Brain microvascular endothelial cell (primary cell): ENCODE data around the gene SLC27A5.
A peak's percentile ranks its signal among the peaks of the same experiment; 100 is the strongest.

Experiments used
- DNase-seq: peaks from one replicate; pipeline ENCODE4 v3.0.0-alpha.2; 2020
- H3K27ac ChIP-seq: fragments of 250-450 bp; sonication (Bioruptor Pico); 2 replicates; pipeline ENCODE4 v1.5.1; 2020; ENCODE audit warnings: mild to moderate bottlenecking, moderate library complexity
- H3K27me3 ChIP-seq: fragments of 250-450 bp; sonication (Bioruptor Pico); replicated peaks from 2 replicates; pipeline ENCODE4 v1.5.1; 2020; ENCODE audit warnings: mild to moderate bottlenecking
- H3K36me3 ChIP-seq: fragments of 250-450 bp; sonication (Bioruptor Pico); replicated peaks from 2 replicates; pipeline ENCODE4 v1.5.1; 2020; ENCODE audit warnings: mild to moderate bottlenecking
- H3K4me3 ChIP-seq: 2 replicates; pipeline ENCODE4 v1.5.1; 2011; ENCODE audit warnings: low read depth, mild to moderate bottlenecking, control low read depth, low read length, moderate library complexity
- CTCF ChIP-seq: IDR thresholded peaks from 2 replicates; pipeline ENCODE4 v1.5.1; 2011; ENCODE audit warnings: low read depth, mild to moderate bottlenecking, moderate library complexity, low read length, control low read depth, inconsistent platforms; ENCODE audit errors: missing control alignments
- in situ Hi-C: cut with HindIII; loops from 2 replicates; pipeline ENCODE4 v1.10.0; 2017; ENCODE audit warnings: low sequenced_read_pairs, low pct_ligation_motif_present

SLC27A5 gene

GRCh38 chr19:58518256-58519086, 6.7 kb upstream of the SLC27A5 start:
- peak overlapping the region; percentile 88 for H3K4me3 ChIP-seq
- H3K27ac ChIP-seq = peak overlapping the region; percentile 89
- TF ChIP-seq CTCF = no peak
- no peak for DNase-seq
- in situ Hi-C loops = no loop called here
- no peaks in the 10 kb centered on the region for H3K27me3 ChIP-seq
- peaks cover 15% of the 10 kb centered on the region for H3K36me3 ChIP-seq

GRCh38 chr19:58516964-58517833, 5.4 kb upstream of the SLC27A5 start:
- TF ChIP-seq CTCF = no peak
- Histone ChIP-seq H3K27me3 (no peaks in the 10 kb centered on the region), H3K27ac (no peak overlapping the region), H3K36me3 (peaks cover 15% of the 10 kb centered on the region), H3K4me3 (no peak overlapping the region)
- in situ Hi-C loops = no loop called here
- no peak for DNase-seq

GRCh38 chr19:58516246-58516836, 4.5 kb upstream of the SLC27A5 start:
- Histone ChIP-seq H3K36me3 (peaks cover 15% of the 10 kb centered on the region), H3K27me3 (no peaks in the 10 kb centered on the region), H3K4me3 (no peak overlapping the region), H3K27ac (no peak overlapping the region)
- in situ Hi-C loops = no loop called here
- no peak for TF ChIP-seq CTCF
- DNase-seq = no peak

GRCh38 chr19:58515259-58515658, 3.5 kb upstream of the SLC27A5 start:
- DNase-seq = no peak
- H3K4me3 ChIP-seq = no peak overlapping the region
- in situ Hi-C loops = no loop called here
- no peak overlapping the region for H3K27ac ChIP-seq
- no peaks in the 10 kb centered on the region for H3K27me3 ChIP-seq
- peaks cover 15% of the 10 kb centered on the region for H3K36me3 ChIP-seq
- TF ChIP-seq CTCF = no peak

- TF ChIP-seq CTCF = no peak
- in situ Hi-C loops = no loop called here
- DNase-seq = no peak
- Histone ChIP-seq H3K27ac (no peak overlapping the region), H3K27me3 (no peaks in the 10 kb centered on the region), H3K4me3 (peak overlapping the region; percentile 56), H3K36me3 (peaks cover 15% of the 10 kb centered on the region)
Observed at GRCh38 chr19:58514564-58515022, 2.8 kb upstream of the SLC27A5 start.
